Suprapubic skin (tissue), 4 donors: ENCODE results near the gene PEBP1. TPM values are rescaled to one million over a fixed set of nuclear protein-coding genes. Genes with fewer than 3 reads are reported as not detected.

Source experiments
- DNase-seq, 2 donors: peaks; one replicate each; pipeline ENCODE4 v3.0.0-alpha.2; 2019; ENCODE audit warnings: low spot score in 2 of 2
- H3K27ac ChIP-seq: fragments of 200-600 bp; sonication (generic); one replicate; pipeline ENCODE4 v1.5.1; 2019
- H3K27me3 ChIP-seq: fragments of 200-600 bp; sonication (generic); one replicate; pipeline ENCODE4 v1.5.1; 2019
- H3K36me3 ChIP-seq: fragments of 200-600 bp; sonication (generic); one replicate; pipeline ENCODE4 v1.5.1; 2019
- H3K4me1 ChIP-seq: fragments of 200-600 bp; sonication (generic); one replicate; pipeline ENCODE4 v1.5.1; 2019
- H3K4me3 ChIP-seq: fragments of 200-600 bp; sonication (generic); one replicate; pipeline ENCODE4 v1.5.1; 2019; ENCODE audit warnings: mild to moderate bottlenecking
- H3K9me3 ChIP-seq: fragments of 200-600 bp; sonication (generic); one replicate; pipeline ENCODE4 v1.5.1; 2019
- EP300 ChIP-seq: sonication (generic); formaldehyde crosslinking; IDR thresholded peaks from one replicate; pipeline ENCODE4 v1.6.1; 2017; ENCODE audit warnings: antibody characterized with exemption
- POLR2A ChIP-seq, 2 donors: fragments of 450-650 bp; IDR thresholded peaks; one replicate each; pipeline ENCODE4 v1.6.1; 2017; ENCODE audit warnings: antibody characterized with exemption in 2 of 2, mild to moderate bottlenecking in 2 of 2, moderate library complexity in 2 of 2
- POLR2AphosphoS5 ChIP-seq, 3 donors: sonication (generic); formaldehyde crosslinking; IDR thresholded peaks; one replicate each; pipeline ENCODE4 v1.6.1; 2017; ENCODE audit warnings: antibody characterized with exemption in 3 of 3
- WGBS: methylation state at CpG from one replicate; pipeline ENCODE4 v1.1.5; 2018; 5-methylcytosine and 5-hydroxymethylcytosine counted together
- total RNA-seq, 4 donors: library from RNA; depleted of rRNA; stranded (reverse); fragments of >200 nt; gene quantifications; one replicate each; pipeline ENCODE4 v1.1.0, GENCODE V29; 2016
- TF ChIP-seq, protein P1 (sequence below), 2 donors: fragments of 200-600 bp in 1 of 2; fragments of 450-650 bp in 1 of 2; sonication (generic) in 1 of 2; IDR thresholded peaks; one replicate each; pipeline ENCODE4 v1.5.1; 2016 to 2019; ENCODE audit warnings: antibody characterized with exemption in 2 of 2, mild to moderate bottlenecking in 1 of 2, moderate library complexity in 1 of 2

The PEBP1 gene
- total RNA-seq, 4 donors from 2014 or later, result 260 to 443 (median 311) TPM

DNA sequence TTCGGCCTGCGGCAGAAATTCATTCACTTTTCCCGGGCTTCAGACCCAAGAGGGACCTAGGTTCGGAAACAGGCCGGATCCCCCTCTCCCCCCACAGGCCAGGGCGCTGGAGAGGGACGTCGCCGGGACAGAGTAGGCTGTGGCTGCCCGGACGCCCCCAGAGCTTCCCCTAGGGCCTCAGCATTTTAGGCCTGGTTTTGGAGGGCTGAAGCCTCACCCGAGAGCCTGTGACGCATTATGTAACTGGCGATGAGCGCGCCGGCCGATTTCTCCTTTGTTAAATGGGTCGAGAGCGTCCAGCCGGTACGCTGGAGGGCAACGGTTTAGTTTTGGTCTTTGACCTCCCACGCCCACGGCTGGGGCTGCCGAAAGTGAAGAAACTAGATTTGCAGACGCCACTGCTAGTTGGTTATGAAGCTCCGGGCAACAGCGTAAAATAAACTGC is 657 bp downstream of the PEBP1 start:
- no peaks in the 10 kb centered on the region for H3K9me3 ChIP-seq
- peaks cover 33% of the 10 kb centered on the region for H3K36me3 ChIP-seq
- H3K27me3 ChIP-seq, result no peaks in the 10 kb centered on the region
- H3K4me1 ChIP-seq, result peaks cover 35% of the 10 kb centered on the region
- WGBS, result 1% methylated on average over 17 of the region's 29 CpGs
- no peak for TF ChIP-seq POLR2A (IDR thresholded peaks at IDR 0.05)
- TF ChIP-seq, protein P1, sequence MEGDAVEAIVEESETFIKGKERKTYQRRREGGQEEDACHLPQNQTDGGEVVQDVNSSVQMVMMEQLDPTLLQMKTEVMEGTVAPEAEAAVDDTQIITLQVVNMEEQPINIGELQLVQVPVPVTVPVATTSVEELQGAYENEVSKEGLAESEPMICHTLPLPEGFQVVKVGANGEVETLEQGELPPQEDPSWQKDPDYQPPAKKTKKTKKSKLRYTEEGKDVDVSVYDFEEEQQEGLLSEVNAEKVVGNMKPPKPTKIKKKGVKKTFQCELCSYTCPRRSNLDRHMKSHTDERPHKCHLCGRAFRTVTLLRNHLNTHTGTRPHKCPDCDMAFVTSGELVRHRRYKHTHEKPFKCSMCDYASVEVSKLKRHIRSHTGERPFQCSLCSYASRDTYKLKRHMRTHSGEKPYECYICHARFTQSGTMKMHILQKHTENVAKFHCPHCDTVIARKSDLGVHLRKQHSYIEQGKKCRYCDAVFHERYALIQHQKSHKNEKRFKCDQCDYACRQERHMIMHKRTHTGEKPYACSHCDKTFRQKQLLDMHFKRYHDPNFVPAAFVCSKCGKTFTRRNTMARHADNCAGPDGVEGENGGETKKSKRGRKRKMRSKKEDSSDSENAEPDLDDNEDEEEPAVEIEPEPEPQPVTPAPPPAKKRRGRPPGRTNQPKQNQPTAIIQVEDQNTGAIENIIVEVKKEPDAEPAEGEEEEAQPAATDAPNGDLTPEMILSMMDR (IDR thresholded peaks at IDR 0.05), result no peak
- TF ChIP-seq EP300, result no peak
- peak overlapping the region; percentile 85 for H3K4me3 ChIP-seq
- DNase-seq, result peak; percentile 74 to 84
- H3K27ac ChIP-seq, result peak overlapping the region; percentile 91

GRCh38 chr12:118137148-118137678 is 1.3 kb downstream of the PEBP1 start:
- H3K4me3 ChIP-seq, result peak overlapping the region; percentile 85
- TF ChIP-seq EP300 (no peak), POLR2A (IDR thresholded peaks at IDR 0.05) (no peak), POLR2AphosphoS5 (IDR thresholded peaks at IDR 0.05) (no peak)
- TF ChIP-seq, protein P1 (IDR thresholded peaks at IDR 0.05), result no peak
- DNase-seq, result no peak
- H3K9me3 ChIP-seq, result no peaks in the 10 kb centered on the region
- peak overlapping the region; percentile 91 for H3K27ac ChIP-seq
- peaks cover 39% of the 10 kb centered on the region for H3K36me3 ChIP-seq
- H3K27me3 ChIP-seq, result no peaks in the 10 kb centered on the region
- 65% methylated on average over 10 of the region's 10 CpGs for WGBS
- H3K4me1 ChIP-seq, result peaks cover 32% of the 10 kb centered on the region

- H3K4me1 ChIP-seq, result peaks cover 23% of the 10 kb centered on the region
- no peaks in the 10 kb centered on the region for H3K9me3 ChIP-seq
- H3K36me3 ChIP-seq, result peaks cover 72% of the 10 kb centered on the region
- no peak overlapping the region for H3K4me3 ChIP-seq
- 97% methylated on average over 8 of the region's 8 CpGs for WGBS
- no peaks in the 10 kb centered on the region for H3K27me3 ChIP-seq
- H3K27ac ChIP-seq, result no peak overlapping the region
- no peak for DNase-seq
- TF ChIP-seq POLR2AphosphoS5 (IDR thresholded peaks at IDR 0.05) (no peak), EP300 (no peak), POLR2A (IDR thresholded peaks at IDR 0.05) (no peak)
- TF ChIP-seq, protein P1 (IDR thresholded peaks at IDR 0.05), result no peak
Measured at GRCh38 chr12:118140825-118141224, 4.9 kb downstream of the PEBP1 start.

DNA sequence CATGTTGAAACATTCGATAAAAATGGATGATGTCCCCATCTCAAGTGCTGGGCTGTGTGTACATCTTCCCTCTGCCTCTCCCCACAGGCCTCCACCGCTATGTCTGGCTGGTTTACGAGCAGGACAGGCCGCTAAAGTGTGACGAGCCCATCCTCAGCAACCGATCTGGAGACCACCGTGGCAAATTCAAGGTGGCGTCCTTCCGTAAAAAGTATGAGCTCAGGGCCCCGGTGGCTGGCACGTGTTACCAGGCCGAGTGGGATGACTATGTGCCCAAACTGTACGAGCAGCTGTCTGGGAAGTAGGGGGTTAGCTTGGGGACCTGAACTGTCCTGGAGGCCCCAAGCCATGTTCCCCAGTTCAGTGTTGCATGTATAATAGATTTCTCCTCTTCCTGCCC is 8.6 kb downstream of the PEBP1 start:
- H3K9me3 ChIP-seq, result no peaks in the 10 kb centered on the region
- WGBS, result 96% methylated on average over 13 of the region's 13 CpGs
- H3K27ac ChIP-seq, result no peak overlapping the region
- H3K4me3 ChIP-seq, result no peak overlapping the region
- TF ChIP-seq EP300 (no peak), POLR2AphosphoS5 (IDR thresholded peaks at IDR 0.05) (no peak), POLR2A (IDR thresholded peaks at IDR 0.05) (no peak)
- TF ChIP-seq, protein P1 (IDR thresholded peaks at IDR 0.05), result no peak
- H3K27me3 ChIP-seq, result no peaks in the 10 kb centered on the region
- peaks cover 97% of the 10 kb centered on the region for H3K36me3 ChIP-seq
- no peak for DNase-seq
- H3K4me1 ChIP-seq, result peaks cover 3% of the 10 kb centered on the region

DNA sequence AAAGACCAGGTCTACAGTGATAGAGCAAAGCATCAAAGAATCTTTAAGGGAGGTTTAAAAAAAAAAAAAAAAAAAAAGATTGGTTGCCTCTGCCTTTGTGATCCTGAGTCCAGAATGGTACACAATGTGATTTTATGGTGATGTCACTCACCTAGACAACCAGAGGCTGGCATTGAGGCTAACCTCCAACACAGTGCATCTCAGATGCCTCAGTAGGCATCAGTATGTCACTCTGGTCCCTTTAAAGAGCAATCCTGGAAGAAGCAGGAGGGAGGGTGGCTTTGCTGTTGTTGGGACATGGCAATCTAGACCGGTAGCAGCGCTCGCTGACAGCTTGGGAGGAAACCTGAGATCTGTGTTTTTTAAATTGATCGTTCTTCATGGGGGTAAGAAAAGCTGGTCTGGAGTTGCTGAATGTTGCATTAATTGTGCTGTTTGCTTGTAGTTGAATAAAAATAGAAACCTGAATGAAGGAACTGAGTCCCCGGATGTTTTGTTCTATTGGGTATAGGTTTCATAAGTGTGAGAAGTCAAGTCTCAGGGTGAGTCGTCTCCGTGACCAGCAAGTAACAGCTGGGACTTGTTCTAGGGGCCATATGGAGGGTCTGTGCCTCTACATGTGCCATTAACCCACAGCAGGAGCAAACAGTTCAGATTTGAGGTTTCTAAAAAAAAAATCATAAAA is 9.3 kb downstream of the PEBP1 start:
- peaks cover 91% of the 10 kb centered on the region for H3K36me3 ChIP-seq
- H3K27ac ChIP-seq, result no peak overlapping the region
- H3K9me3 ChIP-seq, result no peaks in the 10 kb centered on the region
- no peak overlapping the region for H3K4me3 ChIP-seq
- 84% methylated on average over 7 of the region's 7 CpGs for WGBS
- no peaks in the 10 kb centered on the region for H3K4me1 ChIP-seq
- no peak for DNase-seq
- H3K27me3 ChIP-seq, result no peaks in the 10 kb centered on the region
- TF ChIP-seq, protein P1 (IDR thresholded peaks at IDR 0.05), result no peak
- TF ChIP-seq POLR2AphosphoS5 (IDR thresholded peaks at IDR 0.05) (no peak), EP300 (no peak), POLR2A (IDR thresholded peaks at IDR 0.05) (no peak)
